ENCODE measurements around the gene TAS2R9.
"Not testable (repeated sequence)": the region's sequence is repeated elsewhere in the genome, so short reads cannot be mapped to it uniquely, and the experiment has no call there.

The TAS2R9 gene, protein sequence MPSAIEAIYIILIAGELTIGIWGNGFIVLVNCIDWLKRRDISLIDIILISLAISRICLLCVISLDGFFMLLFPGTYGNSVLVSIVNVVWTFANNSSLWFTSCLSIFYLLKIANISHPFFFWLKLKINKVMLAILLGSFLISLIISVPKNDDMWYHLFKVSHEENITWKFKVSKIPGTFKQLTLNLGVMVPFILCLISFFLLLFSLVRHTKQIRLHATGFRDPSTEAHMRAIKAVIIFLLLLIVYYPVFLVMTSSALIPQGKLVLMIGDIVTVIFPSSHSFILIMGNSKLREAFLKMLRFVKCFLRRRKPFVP

DNA sequence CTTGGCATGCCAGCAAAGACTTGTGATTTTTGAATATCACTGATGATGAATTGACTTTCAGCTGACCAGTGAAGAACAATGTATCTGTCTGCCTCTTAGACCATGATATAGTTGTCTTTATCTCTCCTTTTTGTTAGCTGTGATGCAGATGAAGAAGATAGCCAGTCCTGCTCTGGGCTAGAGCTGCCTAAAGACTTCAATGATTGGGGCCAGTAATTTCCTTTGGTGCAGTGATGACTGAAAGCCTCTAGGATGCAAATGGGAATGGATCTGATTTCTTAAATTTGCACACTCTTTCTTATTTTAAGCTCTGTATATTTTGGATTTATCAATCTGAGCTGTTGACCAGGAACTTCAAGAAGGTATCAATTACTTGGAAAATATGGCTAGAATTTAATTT is at the start of gene TAS2R9:
TAS2R9 (minus strand) TSS at position 101 of the 400 bp plus-strand sequence; CDS start at position 8, 93 bp downstream.
- no peak for DNase-seq (ENCODE audit: low spot score)

DNA sequence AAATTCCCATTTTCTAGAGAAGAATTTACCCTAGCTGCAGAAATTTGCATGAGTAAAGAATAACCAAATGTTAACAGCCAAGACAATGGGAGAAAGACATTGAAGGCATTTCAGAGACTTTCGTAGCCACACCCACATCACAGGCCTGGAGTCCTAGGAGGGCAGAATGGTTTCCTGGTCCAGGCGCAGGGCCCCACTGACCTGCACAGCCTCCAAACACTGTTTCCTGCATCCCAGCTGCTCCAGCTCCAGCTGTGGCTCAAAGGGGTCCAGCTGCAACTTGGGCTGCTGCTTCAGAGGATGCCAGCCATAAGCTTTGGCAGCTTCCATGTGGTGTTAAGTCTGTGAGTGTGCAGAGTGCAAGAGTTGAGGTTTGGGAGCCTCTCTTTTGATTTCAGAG is 45.8 kb upstream of the TAS2R9 start:
- no peak for DNase-seq (ENCODE audit: low spot score)

DNA sequence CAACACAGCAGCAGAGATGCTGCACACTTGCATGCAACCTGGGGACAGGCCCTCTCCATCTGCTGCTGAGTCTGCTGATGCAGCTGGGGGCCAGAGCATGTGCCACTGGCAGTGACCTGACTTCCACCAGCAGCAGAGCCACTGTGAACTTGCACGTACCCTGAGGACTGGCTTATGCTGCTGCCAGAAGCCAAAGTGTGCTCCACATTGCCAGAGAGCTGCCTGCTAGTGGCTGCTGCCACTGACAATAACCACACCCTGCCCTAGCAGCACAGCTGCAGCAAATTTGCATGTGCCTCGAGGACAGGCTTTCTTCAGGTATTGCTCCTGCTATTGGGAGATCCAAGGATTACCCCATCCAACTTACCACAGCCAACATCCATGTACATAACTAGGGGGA is 43.8 kb upstream of the TAS2R9 start:
- DNase-seq (ENCODE audit: low spot score) = no peak

DNA sequence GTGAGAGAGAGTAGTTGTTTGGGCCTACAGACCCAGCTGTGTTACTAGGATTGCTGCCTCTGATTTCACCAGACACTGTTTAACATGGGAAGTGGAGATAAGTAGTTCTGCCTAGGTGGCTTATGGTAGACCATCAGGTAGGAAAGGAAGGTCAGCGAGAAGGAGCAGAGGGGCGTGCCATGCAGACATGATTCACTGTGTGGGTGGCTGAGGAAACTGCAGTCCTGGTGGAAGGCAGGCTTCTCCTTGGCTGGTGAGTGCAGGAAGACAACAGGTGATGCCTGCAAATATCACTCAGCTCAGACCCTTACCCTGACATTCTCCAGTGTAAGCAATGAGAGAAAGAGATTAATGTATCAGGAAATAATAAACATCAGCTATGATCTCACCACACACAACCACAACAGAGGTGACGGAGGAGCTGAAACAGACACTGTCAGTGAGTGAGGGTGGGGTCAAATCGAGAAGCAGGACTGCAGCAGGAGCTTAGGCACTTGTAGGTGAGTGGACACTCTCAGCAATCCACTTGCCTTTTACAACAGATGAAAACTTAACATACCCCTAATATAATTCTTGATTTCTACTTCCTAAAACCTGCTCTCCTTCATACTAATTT is 41.4 kb upstream of the TAS2R9 start:
- no peak for DNase-seq (ENCODE audit: low spot score)

DNA sequence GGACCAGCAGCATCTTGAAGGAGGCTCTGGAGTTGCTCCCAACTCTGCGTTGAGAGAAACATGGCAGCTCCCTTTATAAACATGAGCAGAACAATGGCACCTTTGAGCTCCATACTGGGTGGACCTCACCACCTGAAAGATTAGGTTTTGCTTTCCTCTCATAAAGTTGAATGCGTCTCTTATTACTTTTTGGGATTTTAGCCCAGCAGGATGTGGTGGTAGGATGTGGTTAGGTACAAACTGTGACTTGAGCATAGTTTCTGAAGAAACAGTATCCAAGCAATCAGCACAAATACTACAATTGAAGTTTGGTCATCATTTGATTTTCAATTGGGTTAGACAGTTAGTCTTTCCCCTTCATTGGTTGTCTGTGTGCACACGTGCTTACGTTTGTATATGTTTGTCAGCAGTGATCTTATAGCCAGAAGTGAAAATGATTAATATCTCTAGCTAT is 39.5 kb upstream of the TAS2R9 start, which contains the start of gene PRR4:
PRR4 (minus strand) TSS at position 51 of the 454 bp plus-strand sequence; CDS start at position 13, 38 bp downstream.
- no peak for DNase-seq (ENCODE audit: low spot score)

DNA sequence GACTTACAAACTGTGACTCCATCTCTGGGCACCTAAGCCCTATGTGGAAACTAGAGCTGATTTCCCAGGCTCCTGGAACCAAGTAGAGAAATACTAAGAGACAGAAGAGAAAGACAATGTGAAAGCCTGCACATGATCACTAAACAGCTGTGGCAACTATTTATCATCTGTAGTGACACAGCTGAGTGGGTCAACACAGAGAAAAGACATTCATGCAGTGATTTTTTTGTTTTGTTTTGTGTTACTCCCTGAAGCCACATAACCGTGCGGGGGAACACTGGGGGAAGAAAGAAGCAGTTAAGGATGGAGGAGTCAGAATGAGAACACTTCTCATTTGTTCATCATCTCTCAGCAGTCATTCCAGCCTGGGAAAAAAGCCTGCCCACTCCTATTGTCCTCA is 37.8 kb upstream of the TAS2R9 start:
- no peak for DNase-seq (ENCODE audit: low spot score)

DNA sequence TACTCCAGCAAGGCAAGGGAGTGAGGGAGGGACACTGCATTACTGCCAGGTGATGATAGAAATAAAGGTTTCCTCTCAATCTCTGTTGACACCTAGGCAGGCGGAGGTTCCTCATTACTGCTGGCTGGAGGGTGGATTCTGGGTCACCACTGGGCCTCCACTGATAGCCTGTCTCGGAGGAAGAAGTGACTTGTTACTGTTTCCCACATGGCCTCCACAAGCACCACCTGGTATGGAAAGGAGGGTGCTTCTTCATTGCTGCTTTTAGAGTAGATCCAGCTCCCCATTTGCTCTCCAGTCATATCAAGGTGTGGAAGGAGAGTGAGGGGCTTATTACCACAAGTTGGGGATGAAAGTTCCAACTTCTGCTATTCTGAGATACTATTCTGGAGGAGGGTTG is 32.9 kb upstream of the TAS2R9 start:
- DNase-seq (ENCODE audit: low spot score) = no peak

DNA sequence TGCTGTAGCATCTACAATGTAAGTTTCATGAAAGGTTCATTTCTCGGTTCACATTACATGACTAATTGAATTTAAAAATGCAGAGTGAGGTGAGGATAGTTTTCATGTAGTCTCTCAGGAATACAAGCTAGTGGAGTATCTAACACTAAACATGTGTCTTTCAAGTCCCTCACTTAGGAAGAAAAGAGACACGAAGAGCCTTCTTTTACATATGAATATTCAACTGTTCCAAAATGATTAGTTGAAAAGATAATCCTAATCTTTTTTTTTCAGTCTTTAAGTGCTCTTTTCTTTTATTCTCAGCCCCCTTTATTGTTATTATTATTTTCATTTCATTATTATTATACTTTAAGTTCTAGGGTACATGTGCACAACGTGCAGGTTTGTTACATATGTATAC is 28.5 kb upstream of the TAS2R9 start:
- DNase-seq (ENCODE audit: low spot score) = no peak

DNA sequence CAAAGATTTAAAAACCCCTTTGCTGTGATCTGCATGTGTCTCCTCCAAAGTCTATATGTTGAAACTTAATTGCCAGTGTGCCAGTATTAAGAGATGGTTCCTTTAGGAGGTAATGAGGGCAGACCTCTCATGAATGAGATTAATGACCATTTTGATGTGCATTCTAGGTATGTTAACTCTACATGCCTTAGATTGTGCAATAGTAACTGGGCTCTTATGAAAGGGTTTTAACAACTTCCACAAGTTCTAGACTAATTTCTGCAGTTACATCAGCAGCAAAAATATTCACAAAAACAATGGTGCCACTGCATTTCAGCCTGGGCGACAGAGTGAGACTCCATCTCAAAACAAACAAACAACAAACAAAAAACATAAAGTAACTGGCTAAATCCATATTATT is 20.0 kb upstream of the TAS2R9 start:
- DNase-seq (ENCODE audit: low spot score) = no peak

DNA sequence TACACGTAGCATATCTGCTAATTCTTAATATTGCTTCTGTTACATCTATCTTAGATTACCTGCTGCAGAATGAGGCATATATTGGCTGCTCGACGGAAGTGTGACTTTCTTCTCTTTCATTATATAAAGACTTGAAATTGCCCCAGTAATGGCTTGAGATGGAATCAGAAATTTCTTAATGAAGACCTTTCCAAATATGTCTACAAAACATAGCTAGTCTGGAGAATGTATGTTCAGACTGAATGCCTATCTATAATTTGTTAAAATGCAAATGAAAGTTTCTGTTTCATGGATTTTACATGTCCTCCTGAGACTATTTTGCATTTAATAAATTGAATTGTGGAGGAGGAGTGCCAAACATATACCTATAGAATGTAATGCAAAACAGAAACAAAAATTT is 16.3 kb upstream of the TAS2R9 start, which contains the start of gene TAS2R10:
TAS2R10 (minus strand) TSS at position 101 of the 400 bp plus-strand sequence; CDS start at position 12, 89 bp downstream.
- no peak for DNase-seq (ENCODE audit: low spot score)

DNA sequence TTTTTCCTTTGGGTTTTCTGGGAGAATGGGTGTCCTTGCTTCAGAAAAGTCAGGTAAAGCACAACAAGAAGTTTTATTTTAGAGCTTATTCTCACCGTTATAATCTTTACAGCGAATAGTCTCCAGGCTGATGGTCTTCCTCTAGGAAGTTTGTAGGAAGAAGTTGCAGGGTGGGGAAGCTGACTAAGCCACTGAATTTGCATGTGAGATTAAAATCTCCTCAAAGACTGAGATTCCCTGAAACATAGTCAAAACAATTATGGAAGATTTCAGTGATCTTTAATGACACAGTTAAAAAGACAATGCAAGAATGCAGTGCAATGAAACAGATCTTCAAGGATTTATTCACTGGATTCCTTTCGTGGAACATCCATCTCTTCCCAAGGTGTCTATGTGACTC is 15.0 kb upstream of the TAS2R9 start:
- DNase-seq (ENCODE audit: low spot score) = no peak

DNA sequence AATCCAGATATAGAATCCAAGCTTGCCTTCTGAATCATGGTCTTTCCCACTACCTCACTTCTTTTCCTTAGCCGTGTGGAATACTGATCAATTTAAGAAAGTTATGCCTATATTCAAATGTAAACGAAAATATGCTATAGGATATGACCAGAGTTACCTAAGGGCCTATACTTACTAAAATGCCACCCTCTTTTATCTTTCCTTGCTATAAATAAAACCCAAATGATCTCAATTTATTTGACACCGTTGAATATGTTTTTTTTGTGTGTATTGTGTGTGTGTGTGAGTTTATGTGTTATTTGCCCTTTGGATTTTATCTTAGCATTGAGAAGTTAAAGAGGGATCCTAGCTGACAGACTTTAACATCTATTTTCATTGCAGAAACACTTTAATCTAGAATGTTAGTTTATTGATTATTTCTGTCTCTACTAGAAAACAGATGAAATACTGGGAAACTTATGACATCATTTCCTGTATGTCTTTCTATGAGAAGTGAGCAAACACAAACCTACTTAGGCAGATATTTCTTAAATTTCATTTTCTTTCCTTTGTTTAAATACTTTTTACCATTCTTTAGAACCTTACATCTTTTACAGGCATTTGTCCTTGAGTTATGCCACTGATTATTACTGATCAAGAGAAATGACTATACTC is 2.0 kb upstream of the TAS2R9 start:
- no peak for DNase-seq (ENCODE audit: low spot score)

DNA sequence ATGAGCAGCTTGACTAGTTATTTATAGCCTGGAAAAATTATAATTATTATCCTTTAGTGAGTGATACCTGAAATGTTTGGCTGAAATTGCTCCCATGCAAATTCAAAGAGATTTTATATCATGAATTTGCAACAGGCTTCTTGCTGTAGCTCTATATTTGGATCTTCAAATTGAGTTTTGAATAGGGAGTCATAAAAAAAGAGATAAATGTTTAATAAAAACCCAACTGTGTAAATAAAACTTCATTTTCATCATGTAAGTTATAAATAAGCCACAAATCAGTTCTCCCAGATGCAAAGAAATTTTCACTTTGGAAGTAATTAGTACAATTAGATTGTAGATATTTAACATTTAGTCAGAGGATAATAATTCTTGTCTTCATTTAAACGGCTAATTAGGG is 2.8 kb downstream of the TAS2R9 start, which contains the start of gene TAS2R8:
TAS2R8 (minus strand) TSS at position 101 of the 400 bp plus-strand sequence. CDS start 306 bp downstream, outside the sequence.
- no peak for DNase-seq (ENCODE audit: low spot score)

DNA sequence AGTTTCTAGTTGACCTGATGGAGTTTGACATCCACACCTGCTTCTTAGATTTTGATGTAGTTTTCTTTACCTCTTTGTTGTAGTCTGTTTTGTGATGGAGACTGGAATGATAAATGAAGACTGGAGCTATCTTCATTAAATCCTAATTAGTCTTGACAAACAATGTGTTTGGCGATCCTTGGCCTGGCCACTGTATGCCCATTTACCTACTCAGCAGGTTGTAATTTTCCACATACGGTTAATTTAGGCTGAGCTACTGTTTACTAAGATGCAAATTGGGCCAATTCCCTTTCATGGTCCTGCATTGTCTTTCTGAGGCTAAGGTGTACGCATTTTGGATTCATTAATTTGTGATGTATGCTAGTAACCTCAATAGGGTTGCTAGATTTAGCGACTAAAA is 7.4 kb downstream of the TAS2R9 start, which contains the start of gene TAS2R7:
TAS2R7 (minus strand) TSS at position 41 of the 400 bp plus-strand sequence. CDS start 57 bp downstream, outside the sequence.
- DNase-seq (ENCODE audit: low spot score) = no peak

DNA sequence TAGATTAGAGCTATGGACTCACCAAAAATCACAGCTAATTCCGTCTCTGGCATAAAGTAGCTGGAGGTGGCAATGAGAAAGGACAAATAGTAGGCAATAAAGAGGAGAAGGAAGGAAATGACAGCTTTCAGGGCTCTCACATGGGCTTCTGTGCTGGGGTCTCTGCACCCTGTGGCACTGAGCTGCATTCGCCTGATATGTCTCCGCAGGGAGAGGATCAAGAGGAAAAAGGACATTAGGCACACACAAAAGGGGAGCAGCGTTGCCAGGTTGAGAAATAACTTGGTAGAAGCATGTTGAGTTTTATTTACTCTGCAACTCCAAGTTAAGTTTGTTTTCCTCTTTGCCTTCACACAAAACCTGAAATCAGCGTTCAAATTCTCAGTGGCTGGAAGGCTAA is 8.2 kb downstream of the TAS2R9 start:
- no peak for DNase-seq (ENCODE audit: low spot score)

DNA sequence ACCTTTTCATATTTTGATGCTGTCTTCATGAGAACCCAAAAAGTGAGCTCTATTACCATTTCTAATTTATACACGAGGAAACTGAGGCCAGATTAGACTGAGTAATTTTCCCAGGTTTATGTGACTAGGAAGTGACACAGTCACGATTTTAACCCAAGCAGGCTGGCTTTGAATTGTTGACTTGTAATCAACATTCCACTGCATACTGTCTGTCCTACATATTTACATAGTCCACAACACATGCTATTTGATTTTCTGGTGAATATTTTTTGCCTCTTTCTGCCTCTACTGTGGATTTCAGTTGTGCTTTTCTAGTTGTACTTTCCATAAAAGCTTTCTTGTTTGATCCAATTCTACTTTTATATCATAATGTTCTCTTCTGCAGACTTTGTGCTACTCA is 15.7 kb downstream of the TAS2R9 start:
- DNase-seq (ENCODE audit: low spot score) = no peak

DNA sequence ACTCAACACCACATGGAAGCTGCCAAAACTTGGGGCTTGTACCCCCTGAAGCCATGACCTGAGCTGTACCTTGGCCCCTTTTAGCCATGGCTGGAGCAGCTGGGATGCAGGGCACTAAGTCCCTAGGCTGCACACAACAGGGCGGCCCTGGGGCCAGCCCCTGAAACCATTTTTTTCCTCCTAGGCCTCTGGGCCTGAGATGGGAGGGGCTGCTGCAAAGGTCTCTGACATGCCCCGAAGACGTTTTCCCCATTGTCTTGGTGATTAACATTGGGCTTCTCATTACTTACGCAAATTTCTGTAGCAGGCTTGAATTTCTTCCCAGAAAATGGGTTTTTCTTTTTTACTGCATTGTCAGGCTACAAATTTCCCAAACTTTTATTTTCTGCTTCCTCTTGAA is 18.2 kb downstream of the TAS2R9 start:
- not testable (repeated sequence) for DNase-seq (ENCODE audit: low spot score)

DNA sequence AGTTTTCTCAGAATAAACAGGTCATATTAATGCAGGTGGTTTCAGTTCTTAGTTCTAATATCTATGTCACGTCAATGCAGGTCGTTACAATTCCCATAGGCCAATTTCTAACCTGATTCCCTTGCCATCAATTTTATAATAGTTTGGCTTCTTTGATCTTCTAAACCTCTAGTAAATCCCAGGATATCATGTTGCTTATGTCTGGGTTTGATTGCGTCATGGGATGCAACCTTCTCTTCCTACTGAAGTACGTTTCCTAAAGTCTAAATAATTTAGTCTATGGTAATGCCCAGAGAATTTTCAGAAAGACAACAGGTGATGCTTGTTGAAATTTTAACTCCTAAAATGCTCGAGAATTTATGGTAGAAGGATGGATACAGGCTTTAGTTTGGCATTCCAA is 26.7 kb downstream of the TAS2R9 start:
- DNase-seq (ENCODE audit: low spot score) = no peak

DNA sequence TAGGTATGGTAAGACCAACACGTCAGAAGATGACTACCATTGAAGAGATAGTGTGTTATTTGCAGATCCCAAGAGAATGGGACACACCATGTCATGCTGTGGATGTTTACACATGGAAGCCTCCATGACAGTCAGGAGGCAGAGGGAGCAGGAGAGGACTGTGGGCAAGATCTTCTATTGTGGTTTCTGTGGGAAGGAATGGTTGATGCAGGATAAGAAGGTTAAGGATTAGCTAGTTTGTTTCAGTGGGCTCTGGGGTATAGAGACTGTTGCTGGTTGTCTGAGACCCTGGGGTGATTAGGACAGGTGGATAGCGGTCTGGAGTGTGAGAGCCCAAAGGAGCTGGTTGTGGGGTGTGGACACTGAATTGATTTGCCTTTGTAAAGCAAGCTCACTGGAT is 30.9 kb downstream of the TAS2R9 start:
- no peak for DNase-seq (ENCODE audit: low spot score)

DNA sequence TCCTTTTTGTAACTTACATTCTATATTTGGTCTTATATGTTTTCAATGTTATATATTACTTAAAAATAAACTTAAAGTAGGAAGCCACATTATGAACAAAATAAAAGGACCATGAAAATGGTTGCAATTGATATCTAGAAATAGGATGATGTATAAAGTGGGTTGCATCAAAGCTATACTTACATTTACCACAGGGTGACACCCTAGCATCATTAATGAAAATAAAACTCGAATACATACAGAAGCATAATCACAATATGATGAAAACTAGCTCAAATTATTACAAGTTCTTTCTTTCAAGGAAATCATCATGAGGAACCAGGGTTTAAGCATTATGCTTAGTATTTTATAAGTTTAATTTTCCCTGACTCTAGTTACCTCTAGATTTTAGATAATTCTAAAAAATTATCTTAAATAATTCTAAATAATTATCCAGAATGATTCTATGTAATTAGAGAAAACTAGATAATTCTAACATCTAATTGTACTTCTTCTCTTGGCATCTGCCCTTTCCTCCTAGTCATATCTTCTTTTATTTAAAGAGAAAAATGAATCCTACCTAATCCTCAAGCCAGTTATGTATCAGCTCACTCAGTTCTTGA is 38.7 kb downstream of the TAS2R9 start:
- DNase-seq (ENCODE audit: low spot score) = peak; percentile 56

DNA sequence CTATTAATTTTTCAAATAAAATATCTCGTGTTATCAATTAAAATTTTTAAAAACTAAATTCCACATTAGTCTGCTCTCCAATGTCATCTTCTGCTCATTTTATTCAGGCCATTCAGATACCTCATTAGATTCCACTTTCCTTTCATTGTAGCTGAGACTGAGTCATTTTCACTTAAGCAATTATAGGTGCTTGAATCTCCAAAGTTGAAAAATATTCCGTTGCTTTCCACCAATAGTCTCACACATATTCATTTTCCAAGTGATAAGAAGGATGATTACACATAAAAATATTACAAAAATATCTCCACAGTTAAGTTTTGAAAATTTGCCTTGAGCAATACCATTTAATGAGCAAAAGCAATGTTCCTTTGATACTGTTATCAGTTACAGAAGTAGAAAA is 50.3 kb downstream of the TAS2R9 start:
- DNase-seq (ENCODE audit: low spot score) = no peak
